GM19395 (cell line): ENCODE results near the gene P3H1.
"Not testable (repeated sequence)": the region's sequence is repeated elsewhere in the genome, so short reads cannot be mapped to it uniquely, and the experiment has no call there.

Source experiments
- ATAC-seq: cut with Tn5 transposase; IDR thresholded peaks from one replicate; pipeline ENCODE4 v1.9.1; 2021; ENCODE audit warnings: mild to moderate bottlenecking, moderate library complexity; ENCODE audit not compliant: unreplicated experiment

P3H1 gene

GRCh38 chr1:42766741-42767509, at the start of gene P3H1, which contains the start of gene C1orf50:
P3H1 (minus strand) TSS chr1:42767028; CDS start chr1:42766971, 57 bp downstream.
C1orf50 (plus strand) TSS chr1:42767249; CDS start chr1:42767312, 63 bp downstream.
- peak; percentile 89 for ATAC-seq

- no peak for ATAC-seq
Measured at GRCh38 chr1:42815941-42816584, 49.2 kb upstream of the P3H1 start.

- not testable (repeated sequence) for ATAC-seq
Measured at GRCh38 chr1:42814815-42815214, 48.0 kb upstream of the P3H1 start.

GRCh38 chr1:42807056-42807668, 40.3 kb upstream of the P3H1 start:
- ATAC-seq = no peak

GRCh38 chr1:42806593-42806992, 39.8 kb upstream of the P3H1 start:
- ATAC-seq = no peak

- ATAC-seq = no peak
Measured at GRCh38 chr1:42806171-42806570, 39.3 kb upstream of the P3H1 start.

- no peak for ATAC-seq
Measured at GRCh38 chr1:42801832-42802473, 35.1 kb upstream of the P3H1 start.

- ATAC-seq = no peak
Measured at GRCh38 chr1:42797979-42798378, 31.2 kb upstream of the P3H1 start.

- ATAC-seq = no peak
Measured at GRCh38 chr1:42797414-42797813, 30.6 kb upstream of the P3H1 start.

- ATAC-seq = no peak
Measured at GRCh38 chr1:42793824-42794223, 27.0 kb upstream of the P3H1 start.

- ATAC-seq = no peak
Measured at GRCh38 chr1:42788021-42788420, 21.2 kb upstream of the P3H1 start.

GRCh38 chr1:42786097-42786496, 19.3 kb upstream of the P3H1 start:
- ATAC-seq = no peak

GRCh38 chr1:42784946-42785693, 18.3 kb upstream of the P3H1 start, which contains the start of gene TMEM269:
TMEM269 (plus strand) TSS chr1:42784991; CDS start chr1:42789894, 4,903 bp downstream.
- no peak for ATAC-seq

- ATAC-seq = no peak
Measured at GRCh38 chr1:42784547-42784945, 17.7 kb upstream of the P3H1 start.

GRCh38 chr1:42783092-42783491, 16.3 kb upstream of the P3H1 start:
- ATAC-seq = no peak

GRCh38 chr1:42780176-42780575, 13.3 kb upstream of the P3H1 start:
- no peak for ATAC-seq

- ATAC-seq = no peak
Measured at GRCh38 chr1:42779725-42780124, 12.9 kb upstream of the P3H1 start.

- ATAC-seq = no peak
Measured at GRCh38 chr1:42777852-42778251, 11.0 kb upstream of the P3H1 start.

GRCh38 chr1:42776502-42776901, 9.7 kb upstream of the P3H1 start:
- no peak for ATAC-seq

GRCh38 chr1:42774928-42775526, 8.2 kb upstream of the P3H1 start:
- ATAC-seq = no peak
